Caco-2 (cell line): ENCODE data around the gene PPT2. TPM values are rescaled to one million over a fixed set of nuclear protein-coding genes. Genes with fewer than 3 reads are reported as not detected.

Source experiments
- BruUV-seq: library from RNA; stranded (reverse); fragments of 400-500 nt; replicated peaks from 2 replicates; lab custom pipeline; 2021; lab: Mats Ljungman, UMichigan
- CTCF ChIA-PET: fragments of 300-600 bp; sonication (Branson Sonifier 250); formaldehyde crosslinking; loops from one replicate; lab custom pipeline; 2022; ENCODE audit warnings: antibody characterized with exemption; lab: Charles Lee
- POLR2A ChIA-PET: fragments of 300-600 bp; sonication (Branson Sonifier 250); formaldehyde crosslinking; loops from one replicate; lab custom pipeline; 2022; ENCODE audit warnings: antibody characterized with exemption; lab: Charles Lee
- DNase-seq, 2 experiments: peaks; one replicate each; pipeline versions ENCODE4 v3.0.0 to v3.0.0-alpha.2; 2020 to 2022
- H3K27me3 ChIP-seq: replicated peaks from 2 replicates; pipeline ENCODE4 v1.6.0; 2011; ENCODE audit warnings: low read length; ENCODE audit not compliant: control insufficient read depth, insufficient read depth
- H3K36me3 ChIP-seq: 2 replicates; pipeline ENCODE4 v1.5.1; 2011; ENCODE audit warnings: low read length; ENCODE audit not compliant: control insufficient read depth, insufficient read depth
- H3K4me1 ChIP-seq: fragments of 250-450 bp; sonication (Bioruptor Pico); 2 replicates; pipeline ENCODE4 v1.5.1; 2020; ENCODE audit warnings: mild to moderate bottlenecking
- H3K4me3 ChIP-seq: 2 replicates; pipeline ENCODE4 v1.5.1; 2011; ENCODE audit warnings: low read depth, mild to moderate bottlenecking, control low read depth, low read length
- H3K9me3 ChIP-seq: fragments of 250-450 bp; sonication (Bioruptor Pico); 2 replicates; pipeline ENCODE4 v1.5.1; 2020; ENCODE audit warnings: mild to moderate bottlenecking, moderate library complexity
- H3K27ac Mint-ChIP-seq: one replicate; pipeline ENCODE4 v1.8.0; 2022; ENCODE audit warnings: mixed read lengths; ENCODE audit not compliant: unreplicated experiment
- H3K27me3 Mint-ChIP-seq: one replicate; pipeline ENCODE4 v1.8.0; 2022; ENCODE audit warnings: mixed read lengths; ENCODE audit not compliant: insufficient read depth, unreplicated experiment
- H3K36me3 Mint-ChIP-seq: one replicate; pipeline ENCODE4 v1.8.0; 2022; ENCODE audit warnings: mild to moderate bottlenecking, mixed read lengths; ENCODE audit not compliant: insufficient read depth, unreplicated experiment
- H3K4me1 Mint-ChIP-seq: one replicate; pipeline ENCODE4 v1.8.0; 2022; ENCODE audit warnings: low read depth, mixed read lengths; ENCODE audit not compliant: unreplicated experiment
- H3K4me3 Mint-ChIP-seq: one replicate; pipeline ENCODE4 v1.8.0; 2022; ENCODE audit warnings: mild to moderate bottlenecking, moderate library complexity, mixed read lengths; ENCODE audit not compliant: unreplicated experiment
- H3K9me3 Mint-ChIP-seq: one replicate; pipeline ENCODE4 v1.8.0; 2022; ENCODE audit warnings: mixed read lengths; ENCODE audit not compliant: unreplicated experiment
- CTCF ChIP-seq, 2 experiments: fragments of 200-600 bp in 1 of 2; IDR thresholded peaks; 1 replicate in 1 of 2; 2 replicates in 1 of 2; pipeline versions ENCODE4 v1.5.1 to v1.8.0; 2011 to 2022; ENCODE audit warnings: antibody characterized with exemption in 1 of 2, control low read depth in 1 of 2, inconsistent platforms in 1 of 2, low read depth in 1 of 2, low read length in 1 of 2, mild to moderate bottlenecking in 1 of 2, moderate library complexity in 1 of 2; ENCODE audit not compliant: insufficient read depth in 1 of 2, severe bottlenecking in 1 of 2, unreplicated experiment in 1 of 2
- intact Hi-C: fragments of 100-400 bp; cut with micrococcal nuclease; formaldehyde crosslinking; loops from one replicate; pipeline ENCODE4 v1.10.0; 2022; ENCODE audit not compliant: unreplicated experiment
- total RNA-seq: library from RNA; stranded (reverse); gene quantifications from 2 replicates; pipeline ENCODE4 v1.2.3, GENCODE V29; 2022

PPT2 gene
- total RNA-seq, 1 experiment from 2014 or later: 80.8 TPM

DNA sequence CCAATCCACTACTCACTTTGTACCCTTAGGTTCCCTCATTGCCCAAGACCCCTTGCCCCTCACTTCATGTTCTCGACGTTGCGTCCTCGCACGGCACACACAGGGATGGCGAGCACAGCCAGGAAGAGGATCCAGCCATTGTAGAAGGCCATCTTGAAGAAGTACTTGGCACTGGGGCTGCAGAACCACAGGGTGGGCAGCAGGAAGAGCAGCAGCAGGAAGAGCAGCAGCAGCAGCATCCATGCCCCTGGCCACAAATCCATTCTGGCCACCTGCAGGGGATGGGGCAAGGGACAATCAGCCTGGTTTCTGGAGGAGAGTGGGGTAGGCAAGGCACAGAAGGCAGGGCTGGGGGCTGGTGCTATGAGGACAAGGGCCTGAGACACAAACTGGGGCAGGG lies 17.3 kb downstream of the PPT2 start:
- Histone ChIP-seq H3K4me3 (no peak overlapping the region), H3K4me1 (peaks cover 40% of the 10 kb centered on the region), H3K36me3 (no peaks in the 10 kb centered on the region), H3K9me3 (no peaks in the 10 kb centered on the region), H3K27me3 (no peaks in the 10 kb centered on the region)
- POLR2A ChIA-PET: no interaction called here
- DNase-seq: no peak
- no peak for TF ChIP-seq CTCF (IDR thresholded peaks at IDR 0.05; ENCODE audit: insufficient read depth in 1 of 2, low read depth in 1 of 2, low read length in 1 of 2, severe bottlenecking in 1 of 2, unreplicated experiment in 1 of 2)
- peaks cover 60% of the 10 kb centered on the region for H3K36me3 Mint-ChIP-seq
- no peak overlapping the region for H3K4me3 Mint-ChIP-seq
- H3K27me3 Mint-ChIP-seq: no peaks in the 10 kb centered on the region
- no peaks in the 10 kb centered on the region for H3K9me3 Mint-ChIP-seq
- CTCF ChIA-PET: no interaction called here
- BruUV-seq: no TSS peak
- intact Hi-C loops: no loop called here
- H3K4me1 Mint-ChIP-seq: peaks cover 32% of the 10 kb centered on the region
- H3K27ac Mint-ChIP-seq: peak overlapping the region; percentile 14

- no peaks in the 10 kb centered on the region for H3K36me3 ChIP-seq
- CTCF ChIA-PET: no interaction called here
- Mint-ChIP-seq H3K27me3 (no peaks in the 10 kb centered on the region), H3K9me3 (no peaks in the 10 kb centered on the region), H3K27ac (peak overlapping the region; percentile 31), H3K36me3 (peaks cover 52% of the 10 kb centered on the region), H3K4me3 (peak overlapping the region; percentile 43), H3K4me1 (peaks cover 35% of the 10 kb centered on the region)
- peaks cover 35% of the 10 kb centered on the region for H3K4me1 ChIP-seq
- H3K27me3 ChIP-seq: no peaks in the 10 kb centered on the region
- no peaks in the 10 kb centered on the region for H3K9me3 ChIP-seq
- no peak for TF ChIP-seq CTCF (IDR thresholded peaks at IDR 0.05; ENCODE audit: insufficient read depth in 1 of 2, low read depth in 1 of 2, low read length in 1 of 2, severe bottlenecking in 1 of 2, unreplicated experiment in 1 of 2)
- peak; percentile 42 to 59 for DNase-seq
- BruUV-seq: no TSS peak
- POLR2A ChIA-PET: no interaction called here
- H3K4me3 ChIP-seq: no peak overlapping the region
- intact Hi-C loops: no loop called here
Observed at GRCh38 chr6:32173051-32173727, 19.2 kb downstream of the PPT2 start.

- Mint-ChIP-seq H3K4me1 (peaks cover 44% of the 10 kb centered on the region), H3K36me3 (peaks cover 52% of the 10 kb centered on the region), H3K4me3 (peak overlapping the region; percentile 43), H3K9me3 (no peaks in the 10 kb centered on the region), H3K27ac (no peak overlapping the region), H3K27me3 (no peaks in the 10 kb centered on the region)
- Histone ChIP-seq H3K4me3 (no peak overlapping the region), H3K27me3 (no peaks in the 10 kb centered on the region), H3K9me3 (no peaks in the 10 kb centered on the region), H3K4me1 (peaks cover 24% of the 10 kb centered on the region), H3K36me3 (no peaks in the 10 kb centered on the region)
- intact Hi-C loops: no loop called here
- DNase-seq: no peak
- POLR2A ChIA-PET: no interaction called here
- BruUV-seq: no TSS peak
- TF ChIP-seq CTCF (IDR thresholded peaks at IDR 0.05; ENCODE audit: insufficient read depth in 1 of 2, low read depth in 1 of 2, low read length in 1 of 2, severe bottlenecking in 1 of 2, unreplicated experiment in 1 of 2): no peak
- CTCF ChIA-PET: no interaction called here
Observed at GRCh38 chr6:32174416-32174815, 20.5 kb downstream of the PPT2 start.
